Uterus (tissue), 4 donors: ENCODE measurements around the gene PSMD13. TPM values are rescaled to one million over a fixed set of nuclear protein-coding genes. Genes with fewer than 3 reads are reported as not detected.

Experiments
- DNase-seq, 2 donors: peaks; one replicate each; pipeline ENCODE4 v3.0.0-alpha.2; 2019 to 2020
- H3K27ac ChIP-seq, 2 donors: fragments of 200-600 bp; sonication (generic); 1 replicate in 1 of 2; 2 replicates in 1 of 2; pipeline ENCODE4 v1.5.1; 2016 to 2018
- H3K27me3 ChIP-seq, 2 donors: fragments of 200-600 bp; sonication (generic); one replicate each; pipeline ENCODE4 v1.5.1; 2018 to 2019; ENCODE audit warnings: control low read depth in 1 of 2
- H3K36me3 ChIP-seq, 2 donors: fragments of 200-600 bp; sonication (generic); one replicate each; pipeline ENCODE4 v1.5.1; 2019; ENCODE audit warnings: control low read depth in 1 of 2
- H3K4me1 ChIP-seq, 2 donors: fragments of 200-600 bp; sonication (generic); one replicate each; pipeline ENCODE4 v1.5.1; 2018 to 2019; ENCODE audit warnings: control low read depth in 1 of 2
- H3K4me3 ChIP-seq, 2 donors: fragments of 200-600 bp; sonication (generic); 1 replicate in 1 of 2; 2 replicates in 1 of 2; pipeline ENCODE4 v1.5.1; 2018 to 2019; ENCODE audit warnings: mild to moderate bottlenecking in 1 of 2
- H3K9me3 ChIP-seq, 2 donors: fragments of 200-600 bp; sonication (generic); one replicate each; pipeline ENCODE4 v1.5.1; 2019; ENCODE audit warnings: control low read depth in 1 of 2
- POLR2A ChIP-seq, 2 donors: fragments of 450-650 bp; IDR thresholded peaks; one replicate each; pipeline ENCODE4 v1.6.1; 2016; ENCODE audit warnings: antibody characterized with exemption in 2 of 2, mild to moderate bottlenecking in 1 of 2, moderate library complexity in 1 of 2
- intact Hi-C: fragments of 100-400 bp; cut with DNase I; formaldehyde crosslinking; loops from one replicate; pipeline ENCODE4 v1.15.1; 2023; ENCODE audit warnings: low total_unique reads
- total RNA-seq, 4 donors: library from RNA; depleted of rRNA in 3 of 4; stranded (reverse); fragments of >200 nt in 3 of 4; gene quantifications; one replicate each; pipeline versions ENCODE4 v1.1.0 to v1.2.4, GENCODE V29; 2014 to 2023
- TF ChIP-seq, protein P1 (sequence below), 4 experiments: fragments of 200-600 bp in 2 of 4; fragments of 450-650 bp in 2 of 4; sonication (generic) in 2 of 4; IDR thresholded peaks; one replicate each; pipeline ENCODE4 v1.5.1; 2016 to 2019; ENCODE audit warnings: antibody characterized with exemption in 4 of 4, mild to moderate bottlenecking in 2 of 4, moderate library complexity in 1 of 4
- donor health status: DM: yes; HTN: yes; CAD: no.

PSMD13 gene
- total RNA-seq, 4 donors from 2014 or later = 17.9 to 94.3 (median 78.2) TPM

- H3K4me3 ChIP-seq = no peak overlapping the region
- DNase-seq = no peak
- H3K36me3 ChIP-seq = no peaks in the 10 kb centered on the region
- no peaks in the 10 kb centered on the region for H3K4me1 ChIP-seq
- intact Hi-C loops = no loop called here
- no peaks in the 10 kb centered on the region for H3K9me3 ChIP-seq
- no peaks in the 10 kb centered on the region for H3K27me3 ChIP-seq
- TF ChIP-seq, protein P1, sequence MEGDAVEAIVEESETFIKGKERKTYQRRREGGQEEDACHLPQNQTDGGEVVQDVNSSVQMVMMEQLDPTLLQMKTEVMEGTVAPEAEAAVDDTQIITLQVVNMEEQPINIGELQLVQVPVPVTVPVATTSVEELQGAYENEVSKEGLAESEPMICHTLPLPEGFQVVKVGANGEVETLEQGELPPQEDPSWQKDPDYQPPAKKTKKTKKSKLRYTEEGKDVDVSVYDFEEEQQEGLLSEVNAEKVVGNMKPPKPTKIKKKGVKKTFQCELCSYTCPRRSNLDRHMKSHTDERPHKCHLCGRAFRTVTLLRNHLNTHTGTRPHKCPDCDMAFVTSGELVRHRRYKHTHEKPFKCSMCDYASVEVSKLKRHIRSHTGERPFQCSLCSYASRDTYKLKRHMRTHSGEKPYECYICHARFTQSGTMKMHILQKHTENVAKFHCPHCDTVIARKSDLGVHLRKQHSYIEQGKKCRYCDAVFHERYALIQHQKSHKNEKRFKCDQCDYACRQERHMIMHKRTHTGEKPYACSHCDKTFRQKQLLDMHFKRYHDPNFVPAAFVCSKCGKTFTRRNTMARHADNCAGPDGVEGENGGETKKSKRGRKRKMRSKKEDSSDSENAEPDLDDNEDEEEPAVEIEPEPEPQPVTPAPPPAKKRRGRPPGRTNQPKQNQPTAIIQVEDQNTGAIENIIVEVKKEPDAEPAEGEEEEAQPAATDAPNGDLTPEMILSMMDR (IDR thresholded peaks at IDR 0.05) = no peak
- TF ChIP-seq POLR2A (IDR thresholded peaks at IDR 0.05) = no peak
- H3K27ac ChIP-seq = no peak overlapping the region
Observed at GRCh38 chr11:221539-221938, 15.2 kb upstream of the PSMD13 start.

- H3K4me1 ChIP-seq = no peaks in the 10 kb centered on the region
- TF ChIP-seq POLR2A (IDR thresholded peaks at IDR 0.05) = no peak
- TF ChIP-seq, protein P1 (IDR thresholded peaks at IDR 0.05) = no peak
- H3K9me3 ChIP-seq = no peaks in the 10 kb centered on the region
- H3K36me3 ChIP-seq = no peaks in the 10 kb centered on the region
- H3K4me3 ChIP-seq = no peak overlapping the region
- H3K27ac ChIP-seq = no peak overlapping the region
- no peaks in the 10 kb centered on the region for H3K27me3 ChIP-seq
- DNase-seq = no peak
- intact Hi-C loops = no loop called here
Observed at GRCh38 chr11:221998-222789, 14.6 kb upstream of the PSMD13 start.

DNA sequence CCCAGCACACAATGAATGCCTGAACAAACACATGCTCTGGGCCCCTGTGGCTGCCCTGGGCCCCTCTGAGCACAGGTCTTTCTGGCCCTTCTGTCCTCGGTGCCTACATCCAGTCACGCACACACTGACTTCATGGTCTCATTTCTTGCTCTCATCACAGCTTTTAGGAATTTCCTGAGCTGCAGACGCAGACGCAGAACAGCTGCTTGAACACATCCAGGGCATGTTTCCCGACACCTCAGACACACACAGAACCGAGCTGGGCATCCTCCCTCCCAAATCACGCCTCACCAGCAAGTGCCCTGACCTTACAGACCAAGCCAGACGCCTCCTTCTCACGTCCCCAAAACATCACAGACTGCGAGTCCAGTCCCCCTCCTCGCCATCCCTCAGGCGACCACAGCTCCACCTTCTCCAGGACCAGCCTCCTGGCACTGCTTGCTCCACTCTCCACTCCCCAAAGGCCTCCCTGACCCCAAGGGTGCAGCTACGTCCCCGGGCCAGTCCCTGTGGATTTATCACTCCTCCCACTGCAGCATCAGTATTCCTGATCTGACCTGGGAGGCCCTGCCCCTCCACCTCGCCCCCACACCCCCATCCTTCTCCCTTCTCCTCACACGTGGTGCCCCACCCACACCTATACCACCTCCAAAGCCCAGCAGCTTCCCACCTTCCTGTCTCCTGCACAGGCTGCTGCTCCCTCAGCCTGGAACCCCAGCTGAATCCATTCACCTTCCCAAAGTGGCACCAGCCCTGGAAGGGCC, 13.6 kb upstream of the PSMD13 start:
- no peak overlapping the region for H3K27ac ChIP-seq

GRCh38 chr11:223884-224283, 12.9 kb upstream of the PSMD13 start:
- H3K4me1 ChIP-seq = no peaks in the 10 kb centered on the region
- intact Hi-C loops = no loop called here
- no peaks in the 10 kb centered on the region for H3K36me3 ChIP-seq
- TF ChIP-seq POLR2A (IDR thresholded peaks at IDR 0.05) = no peak
- TF ChIP-seq, protein P1 (IDR thresholded peaks at IDR 0.05) = no peak
- no peak overlapping the region for H3K27ac ChIP-seq
- no peaks in the 10 kb centered on the region for H3K27me3 ChIP-seq
- no peak overlapping the region for H3K4me3 ChIP-seq
- no peak for DNase-seq
- H3K9me3 ChIP-seq = no peaks in the 10 kb centered on the region

More for the DNA sequence above, 13.6 kb upstream of the PSMD13 start:
- no peaks in the 10 kb centered on the region for H3K36me3 ChIP-seq
- no peak for TF ChIP-seq POLR2A (IDR thresholded peaks at IDR 0.05)
- TF ChIP-seq, protein P1 (IDR thresholded peaks at IDR 0.05) = no peak
- H3K4me1 ChIP-seq = no peaks in the 10 kb centered on the region
- intact Hi-C loops = no loop called here
- no peaks in the 10 kb centered on the region for H3K27me3 ChIP-seq
- H3K4me3 ChIP-seq = no peak overlapping the region
- no peaks in the 10 kb centered on the region for H3K9me3 ChIP-seq
- no peak for DNase-seq

- Histone ChIP-seq H3K36me3 (no peaks in the 10 kb centered on the region), H3K4me1 (no peaks in the 10 kb centered on the region), H3K27ac (no peak overlapping the region), H3K27me3 (no peaks in the 10 kb centered on the region), H3K4me3 (no peak overlapping the region), H3K9me3 (no peaks in the 10 kb centered on the region)
- no peak for TF ChIP-seq POLR2A (IDR thresholded peaks at IDR 0.05)
- TF ChIP-seq, protein P1 (IDR thresholded peaks at IDR 0.05) = no peak
- intact Hi-C loops = no loop called here
- DNase-seq = no peak
Observed at GRCh38 chr11:224424-224823, 12.4 kb upstream of the PSMD13 start.
